GM21515 (cell line): ENCODE measurements around the gene LIMCH1.

Experiments used
- ATAC-seq: cut with Tn5 transposase; IDR thresholded peaks from one replicate; pipeline ENCODE4 v1.9.1; 2021; ENCODE audit not compliant: unreplicated experiment

The LIMCH1 gene

GRCh38 chr4:41602886-41603498 is 65.0 kb downstream of the LIMCH1 start:
- no peak for ATAC-seq

GRCh38 chr4:41609851-41610250 is 71.9 kb downstream of the LIMCH1 start:
- ATAC-seq: no peak

GRCh38 chr4:41610474-41610873 is 72.5 kb downstream of the LIMCH1 start:
- no peak for ATAC-seq

GRCh38 chr4:41611124-41611838 is 73.3 kb downstream of the LIMCH1 start:
- no peak for ATAC-seq

GRCh38 chr4:41611881-41612871 is 74.2 kb downstream of the LIMCH1 start:
- ATAC-seq: no peak

- no peak for ATAC-seq
Measured at GRCh38 chr4:41613386-41613785, 75.4 kb downstream of the LIMCH1 start.

GRCh38 chr4:41613821-41614220 is 75.9 kb downstream of the LIMCH1 start:
- no peak for ATAC-seq

- no peak for ATAC-seq
Measured at GRCh38 chr4:41614519-41614918, 76.6 kb downstream of the LIMCH1 start.

- no peak for ATAC-seq
Measured at GRCh38 chr4:41619161-41619560, 81.2 kb downstream of the LIMCH1 start.

- no peak for ATAC-seq
Measured at GRCh38 chr4:41620594-41621256, 82.8 kb downstream of the LIMCH1 start.

GRCh38 chr4:41622787-41623186 is 84.8 kb downstream of the LIMCH1 start:
- ATAC-seq: no peak

- ATAC-seq: no peak
Measured at GRCh38 chr4:41624765-41625164, 86.8 kb downstream of the LIMCH1 start.

- no peak for ATAC-seq
Measured at GRCh38 chr4:41625531-41625930, 87.6 kb downstream of the LIMCH1 start.

GRCh38 chr4:41628936-41629335 is 91.0 kb downstream of the LIMCH1 start:
- ATAC-seq: no peak

GRCh38 chr4:41631523-41631922 is 93.6 kb downstream of the LIMCH1 start:
- ATAC-seq: no peak

- no peak for ATAC-seq
Measured at GRCh38 chr4:41632481-41633073, 94.6 kb downstream of the LIMCH1 start.

GRCh38 chr4:41633321-41633720 is 95.4 kb downstream of the LIMCH1 start:
- ATAC-seq: no peak

GRCh38 chr4:41635441-41635840 is 97.5 kb downstream of the LIMCH1 start:
- no peak for ATAC-seq

- ATAC-seq: no peak
Measured at GRCh38 chr4:41638203-41638602, 100.2 kb downstream of the LIMCH1 start.

- ATAC-seq: no peak
Measured at GRCh38 chr4:41638866-41639265, 100.9 kb downstream of the LIMCH1 start.

GRCh38 chr4:41639291-41639690 is 101.3 kb downstream of the LIMCH1 start:
- ATAC-seq: no peak
